ENCODE measurements around the gene RASSF3. TPM values are rescaled to one million over a fixed set of nuclear protein-coding genes. Genes with fewer than 3 reads are reported as not detected.

Gene RASSF3
- total and polyA plus RNA-seq, 7 donors = 34.7 to 348 (median 143) TPM

GRCh38 chr12:64666054-64666914 lies 56.0 kb downstream of the RASSF3 start:
- no peak for DNase-seq
- H3K4me1 ChIP-seq = peaks cover 0 to 94% (median 78%) of the 10 kb centered on the region in 4 donors
- H3K36me3 ChIP-seq = no peaks in the 10 kb centered on the region
- no peaks in the 10 kb centered on the region for H3K27me3 ChIP-seq
- H3K4me3 ChIP-seq = no peak overlapping the region
- TF ChIP-seq POLR2A (IDR thresholded peaks at IDR 0.05) = no peak
- H3K9me3 ChIP-seq = no peaks in the 10 kb centered on the region
- whole genome bisulfite sequencing, 2 donors = 25 to 41% methylated on average over 3 of the region's 3 CpGs
- peak overlapping the region; percentile 51 to 92 (median 66) for H3K27ac ChIP-seq
- intact Hi-C loops (cut with DNase I) = no loop called here

- no peak for DNase-seq
- peak overlapping the region; percentile 30 to 92 (median 80) for H3K27ac ChIP-seq
- TF ChIP-seq POLR2AphosphoS5 (IDR thresholded peaks at IDR 0.05) (no peak), EP300 (IDR thresholded peaks at IDR 0.05) (no peak), POLR2A (IDR thresholded peaks at IDR 0.05) (no peak), CTCF (IDR thresholded peaks at IDR 0.05) (no peak)
- peaks cover 0 to 95% (median 86%) of the 10 kb centered on the region in 4 donors for H3K4me1 ChIP-seq
- H3K27me3 ChIP-seq = no peaks in the 10 kb centered on the region
- no peaks in the 10 kb centered on the region for H3K36me3 ChIP-seq
- intact Hi-C loops (cut with DNase I) = no loop called here
- H3K4me3 ChIP-seq = no peak overlapping the region
- WGBS, 2 donors = 63 to 73% methylated on average over 2 of the region's 2 CpGs
- no peaks in the 10 kb centered on the region for H3K9me3 ChIP-seq
These were observed 57.5 kb downstream of the RASSF3 start for GRCh38 chr12:64667793-64668192.

GRCh38 chr12:64669270-64669842 lies 59.1 kb downstream of the RASSF3 start:
- peak overlapping the region in 3 of 4 donors; percentile 7 to 15 (median 13) for H3K4me3 ChIP-seq
- H3K9me3 ChIP-seq = no peaks in the 10 kb centered on the region
- no peaks in the 10 kb centered on the region for H3K27me3 ChIP-seq
- WGBS, 2 donors = 13 to 14% methylated on average over 10 of the region's 10 CpGs
- intact Hi-C loops (cut with DNase I) = no loop called here
- peak; percentile 77 for DNase-seq
- peaks cover 0 to 99% (median 94%) of the 10 kb centered on the region in 4 donors for H3K4me1 ChIP-seq
- peak overlapping the region; percentile 79 to 92 (median 80) for H3K27ac ChIP-seq
- no peaks in the 10 kb centered on the region for H3K36me3 ChIP-seq
- TF ChIP-seq POLR2AphosphoS5 (IDR thresholded peaks at IDR 0.05) (peak in 1 of 4 donors; percentile 11), EP300 (IDR thresholded peaks at IDR 0.05) (no peak)

GRCh38 chr12:64670019-64670418 lies 59.7 kb downstream of the RASSF3 start:
- Histone ChIP-seq H3K27ac (peak overlapping the region; percentile 79 to 92 (median 80)), H3K9me3 (no peaks in the 10 kb centered on the region), H3K27me3 (no peaks in the 10 kb centered on the region), H3K4me1 (peaks cover 0 to 97% (median 95%) of the 10 kb centered on the region in 4 donors), H3K4me3 (no peak overlapping the region), H3K36me3 (no peaks in the 10 kb centered on the region)
- DNase-seq = no peak
- 48 to 59% methylated on average over 4 of the region's 4 CpGs for WGBS, 2 donors
- TF ChIP-seq CTCF (IDR thresholded peaks at IDR 0.05) = peak in 2 of 4 experiments; percentile 14 to 41
- TF ChIP-seq EP300 (IDR thresholded peaks at IDR 0.05) = no peak
- no peak for TF ChIP-seq POLR2A (IDR thresholded peaks at IDR 0.05)
- peak in 3 of 4 donors; percentile 33 to 57 (median 53) for TF ChIP-seq POLR2AphosphoS5 (IDR thresholded peaks at IDR 0.05)
- intact Hi-C loops (cut with DNase I) = no loop called here

- TF ChIP-seq POLR2A (IDR thresholded peaks at IDR 0.05) (peak in 1 of 2 donors; percentile 27), POLR2AphosphoS5 (IDR thresholded peaks at IDR 0.05) (peak; percentile 50 to 80 (median 58)), EP300 (IDR thresholded peaks at IDR 0.05) (no peak), CTCF (IDR thresholded peaks at IDR 0.05) (no peak)
- Histone ChIP-seq H3K4me3 (no peak overlapping the region), H3K27ac (peak overlapping the region; percentile 79 to 92 (median 80)), H3K9me3 (no peaks in the 10 kb centered on the region), H3K27me3 (no peaks in the 10 kb centered on the region), H3K4me1 (peaks cover 0 to 97% (median 95%) of the 10 kb centered on the region in 4 donors), H3K36me3 (no peaks in the 10 kb centered on the region)
- intact Hi-C loops (cut with DNase I) = no loop called here
- 41 to 62% methylated on average over 8 of the region's 8 CpGs for WGBS, 2 donors
- peak; percentile 70 for DNase-seq
These were observed 60.8 kb downstream of the RASSF3 start for GRCh38 chr12:64670919-64671639.

Data from sigmoid colon (tissue), 7 donors.